ENCODE measurements around the gene WNT3. TPM values are rescaled to one million over a fixed set of nuclear protein-coding genes. Genes with fewer than 3 reads are reported as not detected.

The WNT3 gene
- total and polyA plus RNA-seq, 2 donors (not counting 1 experiment from before 2014, with no cell fraction given): 0.86 to 1.4 TPM

DNA sequence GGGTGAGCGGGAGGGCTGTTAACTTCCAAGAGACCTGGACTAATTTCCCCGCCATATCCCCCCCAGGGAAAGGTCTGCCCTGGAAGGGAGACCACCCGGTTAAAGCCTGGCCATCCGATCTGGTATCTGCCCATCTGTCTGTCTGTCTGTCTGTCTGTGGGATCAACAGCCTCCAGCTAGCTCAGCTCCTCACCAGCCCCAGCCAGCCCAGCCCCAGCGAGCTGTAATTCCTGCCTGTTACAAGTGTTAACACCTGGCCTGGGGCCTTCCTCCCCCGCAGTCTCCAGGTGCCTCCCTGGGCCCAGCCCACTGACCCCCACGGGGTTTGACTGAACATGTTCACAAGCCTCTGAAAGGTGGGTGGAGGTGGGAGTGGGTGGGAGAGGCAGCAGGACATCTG lies 4.0 kb downstream of the WNT3 start:
- Histone ChIP-seq H3K27me3 (replicated peaks in 1 of 4; ENCODE audit: control extremely low read depth in 1 of 4, control insufficient read depth in 3 of 4, insufficient read depth in 4 of 4, low read length in 3 of 4) (peaks cover 0 to 74% (median 43%) of the 10 kb centered on the region in 4 experiments), H3K79me2 (ENCODE audit: control insufficient read depth, insufficient read depth, low read length) (no peaks in the 10 kb centered on the region), H3K36me3 (replicated peaks in 1 of 2; ENCODE audit: control extremely low read depth in 1 of 2, control insufficient read depth in 1 of 2, extremely low read depth in 1 of 2, insufficient read depth in 2 of 2, low read length in 1 of 2) (no peaks in the 10 kb centered on the region), H3K27ac (ENCODE audit: low read length in 2 of 2) (no peak overlapping the region), H3K4me1 (ENCODE audit: control insufficient read depth in 2 of 2, insufficient read depth in 2 of 2, low read length in 2 of 2) (peaks cover 29 to 33% of the 10 kb centered on the region in 2 donors), H3K4me2 (replicated peaks; ENCODE audit: low read depth, low read length, poor library complexity, severe bottlenecking) (no peak overlapping the region), H3K9me3 (ENCODE audit: control extremely low read depth in 1 of 3, control insufficient read depth in 2 of 3, insufficient read depth in 1 of 3, low read length in 2 of 3) (peaks cover 0 to 15% (median 0%) of the 10 kb centered on the region in 3 donors), H2AFZ (ENCODE audit: insufficient read depth, low read depth, low read length, poor library complexity, severe bottlenecking) (no peak overlapping the region), H3K9ac (ENCODE audit: low read length) (no peak overlapping the region), H3K4me3 (ENCODE audit: control extremely low read depth in 1 of 5, extremely low read depth in 1 of 5, insufficient read depth in 1 of 5, low read depth in 2 of 5, low read length in 4 of 5) (no peak overlapping the region), H4K20me1 (ENCODE audit: control insufficient read depth, insufficient read depth, low read length, poor library complexity, severe bottlenecking) (no peaks in the 10 kb centered on the region)
- intact Hi-C loops (cut with micrococcal nuclease): no loop called here
- Mint-ChIP-seq H3K27ac (no peak overlapping the region), H3K4me3 (no peak overlapping the region), H3K4me1 (peaks cover 21% of the 10 kb centered on the region), H3K9me3 (ENCODE audit: insufficient read depth) (no peaks in the 10 kb centered on the region), H3K27me3 (peaks cover 64% of the 10 kb centered on the region)
- CTCF ChIA-PET: interaction anchor here (1.6 kb wide), 1 partner anchor 13 kb away, joined by 3 read pairs; no protein-coding TSS in a partner anchor
- WGBS (ENCODE audit: insufficient coverage): 84% methylated on average over 5 of the region's 7 CpGs
- POLR2A ChIA-PET: no interaction called here
- DNase-seq (no peak), ATAC-seq (ENCODE audit: low read depth) (no peak)
- no peak for TF ChIP-seq EZH2 (IDR thresholded peaks at IDR 0.05; ENCODE audit: borderline replicate concordance, insufficient read depth, low read depth, low read length, poor library complexity, severe bottlenecking)
- TF ChIP-seq, protein P1, sequence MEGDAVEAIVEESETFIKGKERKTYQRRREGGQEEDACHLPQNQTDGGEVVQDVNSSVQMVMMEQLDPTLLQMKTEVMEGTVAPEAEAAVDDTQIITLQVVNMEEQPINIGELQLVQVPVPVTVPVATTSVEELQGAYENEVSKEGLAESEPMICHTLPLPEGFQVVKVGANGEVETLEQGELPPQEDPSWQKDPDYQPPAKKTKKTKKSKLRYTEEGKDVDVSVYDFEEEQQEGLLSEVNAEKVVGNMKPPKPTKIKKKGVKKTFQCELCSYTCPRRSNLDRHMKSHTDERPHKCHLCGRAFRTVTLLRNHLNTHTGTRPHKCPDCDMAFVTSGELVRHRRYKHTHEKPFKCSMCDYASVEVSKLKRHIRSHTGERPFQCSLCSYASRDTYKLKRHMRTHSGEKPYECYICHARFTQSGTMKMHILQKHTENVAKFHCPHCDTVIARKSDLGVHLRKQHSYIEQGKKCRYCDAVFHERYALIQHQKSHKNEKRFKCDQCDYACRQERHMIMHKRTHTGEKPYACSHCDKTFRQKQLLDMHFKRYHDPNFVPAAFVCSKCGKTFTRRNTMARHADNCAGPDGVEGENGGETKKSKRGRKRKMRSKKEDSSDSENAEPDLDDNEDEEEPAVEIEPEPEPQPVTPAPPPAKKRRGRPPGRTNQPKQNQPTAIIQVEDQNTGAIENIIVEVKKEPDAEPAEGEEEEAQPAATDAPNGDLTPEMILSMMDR (IDR thresholded peaks at IDR 0.05): no peak

- H3K27me3 Mint-ChIP-seq: peaks cover 59% of the 10 kb centered on the region
- peaks cover 0 to 10% (median 0%) of the 10 kb centered on the region in 3 donors for H3K9me3 ChIP-seq (ENCODE audit: control extremely low read depth in 1 of 3, control insufficient read depth in 2 of 3, insufficient read depth in 1 of 3, low read length in 2 of 3)
- TF ChIP-seq EZH2 (IDR thresholded peaks at IDR 0.05; ENCODE audit: borderline replicate concordance, insufficient read depth, low read depth, low read length, poor library complexity, severe bottlenecking): no peak
- TF ChIP-seq, protein P1 (IDR thresholded peaks at IDR 0.05): no peak
- H2AFZ ChIP-seq (ENCODE audit: insufficient read depth, low read depth, low read length, poor library complexity, severe bottlenecking): no peak overlapping the region
- ATAC-seq (ENCODE audit: low read depth): no peak
- H3K79me2 ChIP-seq (ENCODE audit: control insufficient read depth, insufficient read depth, low read length): no peaks in the 10 kb centered on the region
- intact Hi-C loops (cut with micrococcal nuclease): no loop called here
- H3K4me1 Mint-ChIP-seq: peaks cover 17% of the 10 kb centered on the region
- no peak overlapping the region for H3K4me3 Mint-ChIP-seq
- H3K4me3 ChIP-seq (ENCODE audit: control extremely low read depth in 1 of 5, extremely low read depth in 1 of 5, insufficient read depth in 1 of 5, low read depth in 2 of 5, low read length in 4 of 5): no peak overlapping the region
- H3K36me3 ChIP-seq (replicated peaks in 1 of 2; ENCODE audit: control extremely low read depth in 1 of 2, control insufficient read depth in 1 of 2, extremely low read depth in 1 of 2, insufficient read depth in 2 of 2, low read length in 1 of 2): no peaks in the 10 kb centered on the region
- CTCF ChIA-PET: no interaction called here
- H3K4me1 ChIP-seq (ENCODE audit: control insufficient read depth in 2 of 2, insufficient read depth in 2 of 2, low read length in 2 of 2): peaks cover 24 to 28% of the 10 kb centered on the region in 2 donors
- H4K20me1 ChIP-seq (ENCODE audit: control insufficient read depth, insufficient read depth, low read length, poor library complexity, severe bottlenecking): no peaks in the 10 kb centered on the region
- DNase-seq: no peak
- no peak overlapping the region for H3K4me2 ChIP-seq (replicated peaks; ENCODE audit: low read depth, low read length, poor library complexity, severe bottlenecking)
- no peaks in the 10 kb centered on the region for H3K9me3 Mint-ChIP-seq (ENCODE audit: insufficient read depth)
- no peak overlapping the region for H3K27ac Mint-ChIP-seq
- POLR2A ChIA-PET: no interaction called here
- peaks cover 0 to 69% (median 40%) of the 10 kb centered on the region in 4 experiments for H3K27me3 ChIP-seq (replicated peaks in 1 of 4; ENCODE audit: control extremely low read depth in 1 of 4, control insufficient read depth in 3 of 4, insufficient read depth in 4 of 4, low read length in 3 of 4)
- H3K9ac ChIP-seq (ENCODE audit: low read length): no peak overlapping the region
- H3K27ac ChIP-seq (ENCODE audit: low read length in 2 of 2): no peak overlapping the region
- WGBS (ENCODE audit: insufficient coverage): no CpG with 5 or more reads among the region's 3 CpGs
Observed at GRCh38 chr17:46813920-46814319, 4.6 kb downstream of the WNT3 start.
